Stimulated activated CD8-positive, alpha-beta memory T cell treated with anti-CD3 and anti-CD28 coated beads, Interleukin-15, amount 100 ng/mL, for 24 hours (primary cell): ENCODE data around the gene DEFB112.

ENCODE experiments used
- DNase-seq: peaks from one replicate; pipeline ENCODE4 v3.0.0-alpha.2; 2020; ENCODE audit warnings: low read depth

The DEFB112 gene

GRCh38 chr6:49995278-49995677, 54.5 kb downstream of the DEFB112 start:
- no peak for DNase-seq
